ENCODE measurements around the gene UST. TPM values are rescaled to one million over a fixed set of nuclear protein-coding genes. Genes with fewer than 3 reads are reported as not detected.

The UST gene
- total RNA-seq, 4 donors from 2014 or later: 4.8 to 9.0 (median 7.8) TPM

- 80 to 95% methylated on average over 1 to 2 of the region's 2 CpGs for WGBS, 2 donors (ENCODE audit: low coverage in 1 of 2)
- Histone ChIP-seq H3K4me1 (no peaks in the 10 kb centered on the region), H3K27me3 (no peaks in the 10 kb centered on the region), H3K4me3 (no peak overlapping the region), H3K36me3 (no peaks in the 10 kb centered on the region), H3K27ac (no peak overlapping the region), H3K9me3 (no peaks in the 10 kb centered on the region)
- TF ChIP-seq CTCF (IDR thresholded peaks at IDR 0.05): no peak
- TF ChIP-seq EP300 (IDR thresholded peaks at IDR 0.05; ENCODE audit: low read depth): no peak
- no peak for TF ChIP-seq POLR2AphosphoS5 (IDR thresholded peaks at IDR 0.05)
- TF ChIP-seq POLR2A (IDR thresholded peaks at IDR 0.05): no peak
- intact Hi-C loops (cut with DNase I; ENCODE audit: low total_unique reads) (no loop called here), in situ Hi-C loops (cut with MboI; ENCODE audit: low pct_ligation_motif_present in 1 of 4, low pct_unique_long_range_greater_than_20kb in 1 of 4, low sequenced_read_pairs in 3 of 4) (no loop called here)
- no peak for DNase-seq
Measured at GRCh38 chr6:148793721-148794120, 46.9 kb downstream of the UST start.

DNA sequence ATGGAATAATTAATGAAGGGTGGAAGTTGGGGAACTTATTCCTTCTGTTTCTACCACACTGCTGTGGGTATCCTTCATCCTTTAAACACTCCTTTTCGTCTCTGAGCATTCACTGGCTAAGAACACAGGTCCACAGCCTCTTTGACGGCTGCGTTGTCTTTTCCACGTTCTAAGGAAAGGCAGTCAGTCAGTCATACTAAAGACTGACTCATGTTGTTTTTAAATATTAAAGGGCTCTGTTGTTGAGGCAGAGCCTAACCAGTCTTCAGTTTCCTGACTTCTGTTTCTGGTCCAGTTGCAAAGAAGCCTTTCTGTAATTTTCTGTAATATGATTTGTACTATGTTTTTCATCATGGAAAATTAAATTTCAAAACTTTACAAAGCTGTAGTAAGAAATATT lies 48.0 kb downstream of the UST start:
- no peak overlapping the region for H3K27ac ChIP-seq
- 87 to 98% methylated on average over 4 of the region's 4 CpGs for WGBS, 2 donors (ENCODE audit: low coverage in 1 of 2)
- H3K27me3 ChIP-seq: no peaks in the 10 kb centered on the region
- no peaks in the 10 kb centered on the region for H3K36me3 ChIP-seq
- no peaks in the 10 kb centered on the region for H3K4me1 ChIP-seq
- H3K9me3 ChIP-seq: no peaks in the 10 kb centered on the region
- no peak overlapping the region for H3K4me3 ChIP-seq
- in situ Hi-C loops (cut with MboI; ENCODE audit: low pct_ligation_motif_present in 1 of 4, low pct_unique_long_range_greater_than_20kb in 1 of 4, low sequenced_read_pairs in 3 of 4): no loop called here
- DNase-seq: no peak
- TF ChIP-seq POLR2AphosphoS5 (IDR thresholded peaks at IDR 0.05) (no peak), POLR2A (IDR thresholded peaks at IDR 0.05) (no peak), EP300 (IDR thresholded peaks at IDR 0.05; ENCODE audit: low read depth) (no peak), CTCF (IDR thresholded peaks at IDR 0.05) (no peak)
- intact Hi-C loops (cut with DNase I; ENCODE audit: low total_unique reads): no loop called here

DNA sequence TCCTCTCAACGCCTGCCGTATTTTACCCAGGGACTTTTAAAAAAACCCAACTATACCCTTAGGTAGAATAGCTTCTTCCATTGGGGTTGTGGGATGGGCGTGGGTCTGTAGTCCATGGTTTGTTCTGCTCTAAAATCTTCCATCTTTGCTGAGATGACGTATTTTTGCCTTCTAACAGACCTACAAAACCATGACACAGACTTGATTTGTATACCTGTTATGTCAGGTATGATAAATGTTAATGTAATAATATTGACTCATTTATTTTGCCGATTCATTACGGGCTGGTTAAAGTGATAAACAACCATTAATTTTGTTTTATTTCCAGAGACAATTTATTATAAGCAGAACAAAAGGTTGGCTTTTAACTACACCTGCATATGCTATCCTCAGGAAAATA lies 48.7 kb downstream of the UST start:
- TF ChIP-seq POLR2AphosphoS5 (IDR thresholded peaks at IDR 0.05): no peak
- no peak for TF ChIP-seq POLR2A (IDR thresholded peaks at IDR 0.05)
- TF ChIP-seq CTCF (IDR thresholded peaks at IDR 0.05): no peak
- no peak for TF ChIP-seq EP300 (IDR thresholded peaks at IDR 0.05; ENCODE audit: low read depth)
- H3K36me3 ChIP-seq: no peaks in the 10 kb centered on the region
- WGBS, 2 donors (ENCODE audit: low coverage in 1 of 2): 83 to 84% methylated on average over 6 of the region's 6 CpGs
- no peak overlapping the region for H3K27ac ChIP-seq
- H3K4me3 ChIP-seq: no peak overlapping the region
- no peaks in the 10 kb centered on the region for H3K4me1 ChIP-seq
- H3K27me3 ChIP-seq: no peaks in the 10 kb centered on the region
- no peaks in the 10 kb centered on the region for H3K9me3 ChIP-seq
- no peak for DNase-seq
- intact Hi-C loops (cut with DNase I; ENCODE audit: low total_unique reads) (no loop called here), in situ Hi-C loops (cut with MboI; ENCODE audit: low pct_ligation_motif_present in 1 of 4, low pct_unique_long_range_greater_than_20kb in 1 of 4, low sequenced_read_pairs in 3 of 4) (no loop called here)

DNA sequence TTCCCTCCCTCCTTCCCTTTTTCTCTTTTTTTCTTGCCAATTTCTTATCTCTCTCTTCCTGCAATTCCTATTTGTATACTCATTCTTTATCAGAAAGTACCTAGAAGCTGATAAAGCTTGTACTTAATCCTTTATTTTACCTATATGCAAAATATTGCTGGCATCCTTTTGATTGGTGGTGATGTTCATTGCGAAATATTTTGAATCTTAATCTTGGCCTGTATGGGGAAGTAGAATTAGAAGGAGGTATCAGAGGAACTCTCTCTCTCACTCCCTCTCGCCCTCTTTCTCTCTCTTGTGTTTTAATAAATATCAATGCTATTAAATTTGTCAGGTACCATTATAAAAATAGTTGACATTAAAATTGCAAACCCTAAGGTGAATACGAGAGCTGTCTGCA lies 52.8 kb downstream of the UST start:
- Histone ChIP-seq H3K4me3 (no peak overlapping the region), H3K27me3 (no peaks in the 10 kb centered on the region), H3K36me3 (no peaks in the 10 kb centered on the region), H3K4me1 (no peaks in the 10 kb centered on the region), H3K9me3 (no peaks in the 10 kb centered on the region), H3K27ac (no peak overlapping the region)
- intact Hi-C loops (cut with DNase I; ENCODE audit: low total_unique reads): no loop called here
- 89 to 96% methylated on average over 3 of the region's 3 CpGs for WGBS, 2 donors (ENCODE audit: low coverage in 1 of 2)
- in situ Hi-C loops (cut with MboI; ENCODE audit: low pct_ligation_motif_present in 1 of 4, low pct_unique_long_range_greater_than_20kb in 1 of 4, low sequenced_read_pairs in 3 of 4): no loop called here
- TF ChIP-seq EP300 (IDR thresholded peaks at IDR 0.05; ENCODE audit: low read depth) (no peak), POLR2A (IDR thresholded peaks at IDR 0.05) (no peak), POLR2AphosphoS5 (IDR thresholded peaks at IDR 0.05) (no peak), CTCF (IDR thresholded peaks at IDR 0.05) (no peak)
- DNase-seq: no peak
